GM21576 (cell line): Measurements from ENCODE around the gene PFKFB2.

ENCODE experiments used
- ATAC-seq: cut with Tn5 transposase; IDR thresholded peaks from one replicate; pipeline ENCODE4 v1.9.1; 2021; ENCODE audit warnings: mild to moderate bottlenecking, moderate library complexity; ENCODE audit not compliant: unreplicated experiment

Gene PFKFB2

DNA sequence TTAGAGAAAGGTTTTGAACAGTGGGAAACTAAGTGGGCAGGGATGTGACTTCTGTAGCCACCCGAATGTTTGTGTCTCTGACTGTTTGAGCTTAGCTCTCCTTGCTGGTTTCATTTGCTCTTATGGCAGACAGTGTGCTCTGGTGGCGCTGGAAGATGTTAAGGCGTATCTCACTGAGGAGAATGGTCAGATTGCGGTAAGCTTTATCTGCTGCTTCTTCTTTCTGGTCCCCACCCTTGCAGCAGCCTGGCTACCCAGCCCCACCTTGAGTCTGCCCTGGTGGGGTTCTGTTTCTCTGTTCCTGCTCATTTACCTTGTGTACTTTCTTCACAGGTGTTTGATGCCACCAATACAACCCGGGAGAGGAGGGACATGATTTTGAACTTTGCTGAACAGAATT, 9.9 kb downstream of the PFKFB2 start:
- ATAC-seq: no peak

DNA sequence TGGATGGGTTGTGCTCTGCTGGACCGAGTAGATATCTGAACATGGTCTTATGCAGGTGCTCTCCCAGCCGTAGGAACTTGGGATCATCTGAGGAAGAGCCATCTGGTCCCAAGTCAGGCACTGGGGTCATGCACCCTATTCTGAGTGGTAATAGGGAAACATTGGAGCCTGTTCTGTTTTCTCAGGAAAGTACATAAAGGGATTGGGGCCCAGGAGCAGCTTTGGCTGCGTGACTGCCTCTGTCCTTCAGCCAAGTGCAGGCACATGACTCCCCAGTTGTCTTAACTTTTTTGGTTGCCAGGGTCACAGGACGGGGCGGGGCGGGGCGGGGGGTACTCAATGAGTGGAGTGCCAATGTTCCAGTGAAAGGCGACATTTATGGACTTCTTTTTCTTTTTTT, 11.5 kb downstream of the PFKFB2 start:
- ATAC-seq: no peak

DNA sequence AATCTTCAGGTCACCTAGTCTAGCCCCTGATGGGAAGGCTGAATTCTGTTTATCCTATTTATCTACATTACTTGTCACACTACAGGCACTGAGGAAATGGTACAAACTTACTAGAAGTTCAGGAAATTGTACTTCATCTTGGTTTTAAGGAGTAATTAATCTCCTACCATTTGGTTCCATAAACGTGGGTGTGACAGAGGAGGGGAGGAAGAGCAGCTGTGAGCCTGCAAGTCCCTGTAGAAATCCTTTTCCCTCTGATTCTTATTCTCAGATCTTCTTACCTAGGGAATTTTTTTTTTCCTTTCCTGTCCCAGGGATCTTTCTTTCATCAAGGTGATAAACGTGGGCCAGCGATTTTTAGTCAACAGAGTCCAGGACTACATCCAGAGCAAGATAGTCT, 14.1 kb downstream of the PFKFB2 start:
- ATAC-seq: no peak

DNA sequence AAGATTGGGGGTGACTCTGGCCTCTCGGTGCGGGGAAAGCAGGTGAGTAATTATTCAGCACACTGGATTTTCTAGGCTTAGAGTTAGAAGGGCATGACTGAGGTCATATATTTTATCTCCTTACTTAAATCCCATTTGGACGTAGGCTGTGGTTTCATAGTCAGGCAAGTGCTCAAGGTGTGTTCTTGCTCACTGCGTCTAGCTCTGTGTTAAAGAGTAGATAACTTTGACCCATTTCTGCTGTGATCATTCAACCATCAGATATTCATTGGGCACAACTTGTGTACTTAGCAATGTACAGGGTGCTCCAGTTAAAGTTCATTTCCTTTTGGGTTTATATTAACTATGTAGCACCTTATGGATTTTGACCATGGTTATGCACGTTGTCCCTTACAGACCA, 14.6 kb downstream of the PFKFB2 start:
- no peak for ATAC-seq

DNA sequence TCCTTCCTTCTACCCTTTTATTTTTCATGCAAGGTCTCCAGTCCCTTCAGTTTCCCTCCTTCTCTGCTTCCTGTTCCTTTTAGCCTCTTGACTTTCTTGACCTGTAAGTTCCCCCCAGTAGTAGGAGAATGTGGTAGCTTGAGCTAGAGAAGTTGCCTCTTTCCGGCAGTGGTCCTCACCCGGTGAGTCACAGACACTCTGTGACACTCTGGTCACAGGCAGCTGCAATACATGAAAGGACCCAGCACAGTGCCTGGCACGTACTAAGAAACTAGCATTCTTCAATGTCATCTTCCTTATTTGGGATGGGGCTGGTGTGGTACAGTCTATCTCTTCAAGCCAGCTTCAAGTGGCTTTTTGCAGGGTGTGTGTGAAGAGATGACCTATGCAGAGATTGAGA, 16.0 kb downstream of the PFKFB2 start:
- ATAC-seq: no peak

DNA sequence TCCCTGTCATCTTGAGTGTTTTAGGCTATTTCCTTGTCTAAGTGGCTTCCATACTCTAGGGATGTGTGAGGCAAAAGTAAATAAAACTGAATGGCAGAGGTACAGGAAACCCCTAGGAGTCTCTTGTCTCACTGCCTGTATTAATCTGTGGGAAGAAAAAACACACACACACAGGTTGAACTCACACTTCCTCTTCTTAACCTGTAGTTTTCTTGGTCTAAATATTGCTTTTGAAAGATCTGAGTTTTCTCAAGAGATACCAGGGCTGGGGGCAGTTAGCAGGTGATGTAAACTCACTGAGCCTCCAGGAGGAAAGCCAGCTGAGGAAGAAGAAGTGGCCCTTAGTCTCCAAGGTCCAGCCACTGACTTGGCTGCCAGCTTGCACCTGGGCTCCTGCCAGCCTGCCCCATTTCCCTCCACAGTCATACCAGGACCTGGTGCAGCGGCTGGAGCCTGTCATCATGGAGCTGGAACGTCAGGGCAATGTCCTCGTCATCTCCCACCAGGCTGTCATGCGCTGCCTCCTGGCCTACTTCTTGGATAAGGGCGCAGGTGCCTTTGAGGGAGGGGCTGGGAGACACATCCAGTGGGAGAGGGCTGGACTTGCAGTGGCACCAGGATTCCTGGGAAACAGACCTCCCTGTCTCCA, 16.9 kb downstream of the PFKFB2 start:
- ATAC-seq: peak; percentile 59

DNA sequence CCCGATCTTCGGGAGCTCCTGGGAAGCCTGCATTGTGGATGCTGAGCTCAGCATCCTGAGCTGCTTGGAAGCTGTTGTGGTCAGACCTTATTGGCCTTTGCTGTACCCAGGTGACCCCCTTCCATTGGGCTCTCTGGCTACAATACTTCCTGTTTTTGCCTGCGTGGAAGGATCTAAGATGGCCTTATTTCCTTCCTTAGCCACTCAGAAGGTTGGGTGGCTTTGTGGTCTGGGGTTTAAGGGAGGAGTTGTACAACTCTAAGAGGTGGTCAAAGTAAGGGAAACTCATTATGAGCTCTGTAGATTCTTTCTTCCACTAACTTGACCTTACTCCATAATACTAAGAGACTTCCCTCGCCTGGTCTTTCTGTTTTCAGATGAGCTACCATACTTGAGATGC, 17.7 kb downstream of the PFKFB2 start:
- ATAC-seq: no peak

DNA sequence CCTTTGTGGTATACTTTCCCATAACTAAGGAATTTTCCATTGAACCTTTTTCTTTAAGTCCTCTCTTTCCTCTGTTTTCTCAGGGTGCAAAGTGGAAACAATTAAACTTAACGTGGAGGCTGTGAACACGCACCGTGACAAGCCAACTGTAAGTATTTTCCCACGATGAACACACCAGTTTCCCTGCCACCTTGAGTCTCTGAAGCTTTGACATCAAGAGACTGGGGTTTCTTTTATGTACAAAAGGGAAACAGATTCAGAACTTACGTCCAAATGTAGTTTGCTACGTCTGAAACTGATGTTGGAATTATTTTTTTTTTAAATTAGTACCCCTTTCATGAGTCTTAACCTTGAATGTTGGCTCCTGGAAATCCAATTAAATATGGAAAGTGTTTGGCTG, 18.4 kb downstream of the PFKFB2 start:
- no peak for ATAC-seq

DNA sequence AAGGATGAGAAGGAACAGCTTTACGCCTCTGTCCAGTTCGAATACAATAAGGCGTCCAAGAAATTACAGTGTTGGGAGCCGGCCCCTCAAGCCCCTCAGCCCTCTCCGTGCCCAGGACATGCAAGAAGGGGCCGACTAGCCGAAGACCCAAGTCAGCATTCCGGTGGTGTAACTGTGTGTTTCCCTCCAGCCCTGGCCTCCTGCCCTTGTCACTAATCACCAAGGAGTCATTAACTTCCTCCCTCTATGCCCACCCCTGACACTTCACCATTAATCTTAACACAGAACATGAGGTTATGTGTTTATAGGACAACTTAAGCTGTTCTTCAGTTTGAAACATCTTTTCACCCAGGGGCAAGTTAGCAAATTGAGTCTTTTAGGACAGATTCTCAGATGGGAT, 19.2 kb downstream of the PFKFB2 start:
- ATAC-seq: no peak

DNA sequence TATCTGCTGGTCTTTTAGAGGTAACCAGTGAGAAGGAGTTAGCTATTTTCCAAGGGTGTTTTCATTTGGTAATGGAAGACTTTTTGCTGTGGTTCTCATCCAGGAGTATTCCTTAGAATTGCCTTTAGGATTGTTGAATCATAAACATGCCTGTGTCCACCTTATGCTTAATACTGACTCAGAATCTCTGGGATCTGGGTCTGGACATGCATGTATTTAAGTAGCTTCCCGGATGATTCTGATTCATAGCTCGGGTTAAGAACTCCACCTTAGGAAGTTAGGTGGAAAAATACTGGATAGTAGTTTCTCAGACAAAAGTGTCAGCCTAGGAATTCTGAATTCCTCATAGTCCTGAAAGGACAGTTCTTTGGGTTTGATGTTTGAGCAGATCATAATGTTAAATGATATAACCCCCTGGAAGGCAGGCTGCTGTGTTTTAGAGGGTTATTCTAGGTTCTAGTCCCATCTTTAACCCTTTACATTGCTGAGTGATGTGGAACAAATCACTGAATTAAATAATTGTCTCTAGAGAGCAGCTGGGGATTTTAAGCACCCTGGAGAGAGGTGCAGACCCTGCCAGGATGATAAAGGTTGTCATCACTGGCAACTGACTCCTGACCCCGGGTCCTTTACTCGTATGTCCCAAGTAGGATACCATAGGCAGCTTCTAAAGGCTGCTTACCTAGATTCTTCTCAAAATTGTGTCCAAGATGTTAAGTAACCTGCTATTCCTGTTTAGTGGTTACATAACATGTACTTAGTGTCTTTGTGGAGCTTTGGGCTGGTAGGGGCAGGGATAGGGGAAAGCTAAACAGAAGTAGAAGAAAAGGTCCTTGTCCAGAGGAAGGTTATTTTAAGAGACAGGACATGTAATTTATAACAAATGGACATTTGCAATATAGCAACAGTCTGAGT, 21.1 kb downstream of the PFKFB2 start:
- no peak for ATAC-seq

DNA sequence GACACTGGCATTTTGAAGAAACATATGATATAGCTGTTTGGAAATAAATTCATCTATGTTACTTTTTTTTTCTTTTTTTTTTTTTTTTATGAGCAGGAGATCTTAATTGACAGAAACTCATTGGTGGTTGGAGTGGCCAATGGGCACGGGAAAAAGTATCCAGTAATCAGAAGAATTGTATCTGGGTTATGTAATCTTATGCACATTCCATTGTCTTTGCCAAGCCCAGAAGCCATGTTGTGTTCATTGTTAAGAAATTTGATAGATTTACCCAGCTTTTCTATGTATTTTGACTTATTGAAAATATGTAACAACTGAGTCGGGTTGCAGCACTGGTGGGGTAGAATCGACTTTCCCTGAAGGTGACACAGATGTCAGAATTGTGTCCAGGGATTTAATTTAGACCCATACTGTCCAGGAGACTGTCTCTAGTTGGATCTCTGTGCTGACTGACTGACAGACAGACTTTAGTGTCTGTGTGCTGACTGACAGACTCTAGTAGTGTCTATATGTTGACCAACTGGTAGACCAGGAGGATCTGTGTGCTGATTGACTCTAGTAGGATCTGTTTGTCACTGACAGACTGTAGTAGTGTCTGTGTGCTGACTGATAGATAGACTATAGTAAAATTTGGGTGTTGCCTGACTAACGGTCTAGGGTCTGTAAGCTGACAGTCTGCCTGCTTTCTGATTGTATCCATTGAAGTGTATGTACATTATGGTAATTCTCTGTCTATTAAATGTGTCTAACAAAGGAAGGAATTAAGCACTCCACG, 23.3 kb downstream of the PFKFB2 start:
- ATAC-seq: no peak

DNA sequence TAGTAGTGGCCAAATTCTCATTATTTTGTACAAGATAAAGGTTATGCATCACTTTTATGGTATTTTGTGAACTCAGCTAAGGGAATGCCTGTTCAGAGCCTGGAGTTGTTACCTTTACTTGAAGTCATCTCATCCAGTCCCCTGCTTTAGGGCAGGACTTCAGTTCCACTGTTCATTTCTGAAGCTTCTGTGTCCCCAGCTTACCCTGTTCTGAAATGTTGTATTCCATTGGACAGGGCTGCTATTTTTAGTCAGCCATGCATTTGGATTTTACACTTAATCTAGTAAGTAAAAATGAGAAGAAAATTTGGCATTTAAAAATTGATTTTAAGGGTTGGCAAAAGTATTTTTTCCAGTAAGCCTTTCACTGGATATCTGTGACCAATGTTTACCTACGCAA, 23.9 kb downstream of the PFKFB2 start:
- ATAC-seq: no peak

DNA sequence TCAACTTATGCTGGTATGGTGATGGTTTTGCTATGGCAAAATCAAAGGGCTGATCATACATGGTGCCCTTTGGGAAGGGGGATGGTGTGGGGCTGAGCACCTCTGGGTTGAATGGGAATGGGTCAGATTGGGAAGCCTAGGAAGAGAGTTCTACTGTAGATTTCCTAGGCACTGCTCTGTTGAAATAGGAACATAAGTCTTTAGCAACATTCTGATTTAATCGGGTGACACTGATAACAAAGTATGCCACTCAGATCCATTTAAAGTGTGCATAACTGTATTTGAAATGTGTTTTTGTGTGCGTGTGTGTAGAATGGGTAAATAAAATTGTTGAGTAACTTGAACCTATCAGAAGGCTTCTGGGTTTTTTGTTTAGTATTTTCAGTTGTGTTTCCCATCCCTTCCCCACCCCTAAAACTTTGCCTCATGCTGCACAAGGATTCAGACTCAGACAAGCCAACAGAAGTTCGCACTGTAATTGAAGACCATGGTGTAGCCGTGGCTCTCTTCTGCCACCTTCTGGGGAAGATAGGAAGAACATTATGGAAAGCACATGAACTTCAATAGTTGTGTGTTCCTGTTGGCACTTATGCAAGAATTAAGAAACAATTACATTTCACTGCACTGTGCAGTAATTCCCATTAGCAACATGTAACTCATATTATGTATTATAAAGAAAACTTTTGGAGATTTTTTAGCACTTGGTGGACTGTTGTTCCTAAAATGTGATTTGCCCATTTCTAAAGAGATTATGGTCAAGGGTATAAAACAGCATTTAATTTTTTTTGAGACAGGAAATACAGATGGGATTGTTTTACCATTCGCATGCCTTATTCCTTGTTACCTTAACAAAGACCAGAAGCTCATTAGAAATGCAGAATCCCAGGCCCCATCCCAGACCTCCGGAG, 24.6 kb downstream of the PFKFB2 start:
- ATAC-seq: peak; percentile 70

DNA sequence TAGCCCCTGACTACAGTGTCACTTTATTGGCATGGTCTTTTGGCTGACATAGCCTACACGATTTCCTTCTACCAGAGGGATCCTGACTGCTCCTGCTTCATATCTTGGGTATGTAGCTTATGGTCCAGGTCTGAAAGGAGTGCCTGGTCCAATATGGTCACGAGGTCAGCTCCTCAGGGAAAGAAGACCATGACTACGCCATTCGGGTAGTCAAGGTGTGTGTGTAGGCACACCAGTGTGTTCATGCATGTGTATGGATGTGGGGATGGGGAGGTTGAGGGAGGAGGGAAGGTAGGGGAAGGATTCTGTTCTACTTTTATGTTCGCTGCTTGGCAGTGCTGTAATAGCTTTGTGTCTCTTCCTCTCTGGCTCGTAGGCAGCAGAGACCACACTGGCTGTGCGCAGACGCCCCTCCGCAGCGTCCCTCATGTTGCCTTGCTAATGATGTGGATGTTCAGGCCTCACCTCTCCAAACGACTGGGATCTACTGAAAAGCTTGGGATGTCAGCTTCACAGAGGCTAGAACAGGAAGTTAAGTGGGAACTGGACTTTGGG, 25.6 kb downstream of the PFKFB2 start:
- no peak for ATAC-seq

DNA sequence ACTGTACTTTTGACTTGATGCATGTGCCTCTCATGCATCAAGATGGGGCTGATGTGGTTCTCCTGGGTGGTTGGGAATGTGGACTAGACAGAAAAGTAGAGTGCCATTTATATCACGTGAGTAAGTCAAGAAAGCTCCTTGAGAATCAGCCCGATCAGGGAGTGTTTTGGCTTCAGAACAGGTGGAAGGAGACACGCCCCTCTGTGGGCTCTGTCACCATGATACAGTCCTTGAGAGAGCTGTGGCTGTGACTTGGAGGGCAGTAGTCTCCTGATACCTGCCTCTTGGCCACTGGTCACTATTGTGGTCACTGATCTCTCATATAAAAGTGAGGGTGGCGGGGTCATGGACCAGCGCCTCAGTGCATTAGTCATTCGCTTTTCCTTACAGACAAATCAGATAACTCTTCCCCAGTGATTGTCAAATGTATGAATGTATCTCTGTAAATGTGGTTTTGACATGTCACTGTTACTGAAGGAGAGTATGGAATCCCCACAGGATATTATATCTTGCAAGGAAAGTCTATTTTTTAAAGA, 26.7 kb downstream of the PFKFB2 start:
- ATAC-seq: no peak

DNA sequence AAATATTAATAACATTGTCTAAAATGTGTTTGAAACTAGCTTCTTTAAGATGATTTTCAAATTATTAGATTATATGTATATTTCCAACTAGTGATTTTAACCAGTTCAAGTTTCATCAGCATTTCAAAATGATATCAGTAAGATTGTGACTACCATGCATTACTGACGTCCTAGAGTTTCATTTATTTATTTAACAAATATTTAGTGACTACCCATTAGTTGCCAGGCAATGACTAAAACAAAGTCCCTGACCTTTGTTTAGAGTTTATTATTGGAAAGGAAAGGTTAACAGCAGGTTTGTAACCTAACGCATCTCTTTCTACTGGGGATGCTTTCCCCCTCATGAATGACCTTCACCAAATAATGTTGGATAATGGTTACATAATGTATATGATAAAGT, 28.0 kb downstream of the PFKFB2 start:
- no peak for ATAC-seq

DNA sequence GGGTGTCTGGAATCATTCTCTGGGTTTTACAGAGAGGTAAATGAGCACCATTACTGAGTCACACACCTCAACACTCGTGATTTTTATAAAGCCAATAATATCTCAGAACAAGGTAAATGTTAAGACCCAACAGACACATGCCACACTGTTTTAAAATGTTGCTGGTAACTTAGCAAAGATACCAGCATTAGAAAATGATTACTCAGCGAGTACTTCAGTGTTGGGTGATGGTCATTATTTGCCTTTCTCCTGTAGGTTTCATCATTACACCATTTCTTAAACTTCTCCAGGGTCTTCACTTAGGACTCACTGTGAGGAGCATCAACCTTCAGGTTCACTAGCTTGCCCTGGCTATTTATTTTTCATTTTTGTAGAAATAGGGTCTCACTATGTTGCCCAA, 28.7 kb downstream of the PFKFB2 start:
- ATAC-seq: no peak

DNA sequence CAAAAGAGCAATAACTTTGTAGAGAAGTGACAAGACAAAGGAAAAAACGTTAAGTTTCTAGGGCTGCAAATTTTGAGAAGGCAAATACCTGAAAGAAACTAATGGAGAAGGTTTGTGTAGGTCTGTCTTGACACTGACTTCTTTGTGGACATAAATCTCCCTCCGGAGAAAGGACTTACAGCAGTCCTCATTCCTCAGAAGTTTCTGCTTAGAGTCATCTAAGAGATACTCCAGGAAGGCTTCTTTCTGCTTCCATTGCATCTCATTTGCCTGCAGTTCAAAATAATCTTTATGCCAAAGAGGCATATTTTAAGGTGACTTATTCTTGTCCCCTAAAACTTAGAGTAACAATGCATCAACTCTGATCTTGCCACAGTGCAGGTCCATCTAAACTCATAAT, 31.2 kb downstream of the PFKFB2 start:
- ATAC-seq: no peak

DNA sequence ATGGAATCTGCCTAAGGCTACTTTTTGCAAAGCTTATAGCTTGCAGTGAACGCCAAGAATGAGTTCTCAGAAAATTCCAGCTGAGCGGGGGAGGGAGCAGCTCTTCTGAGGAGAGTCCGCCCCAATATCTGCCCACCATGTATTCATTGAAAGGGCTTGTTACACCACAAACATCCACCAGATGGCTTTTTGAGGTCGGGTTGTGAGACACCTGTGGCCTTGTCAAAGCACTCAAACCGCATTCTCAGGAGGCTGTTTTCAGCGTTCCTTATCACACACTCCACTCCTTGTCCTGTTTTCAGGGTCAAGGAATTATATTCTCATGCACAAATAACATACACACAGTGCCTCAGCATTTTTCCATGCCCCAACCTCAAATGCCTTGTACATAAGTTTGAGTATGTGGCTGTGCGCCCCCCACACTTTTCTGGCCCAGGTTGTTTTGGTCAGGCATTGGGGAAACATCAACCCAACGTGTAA, 31.7 kb downstream of the PFKFB2 start:
- no peak for ATAC-seq

DNA sequence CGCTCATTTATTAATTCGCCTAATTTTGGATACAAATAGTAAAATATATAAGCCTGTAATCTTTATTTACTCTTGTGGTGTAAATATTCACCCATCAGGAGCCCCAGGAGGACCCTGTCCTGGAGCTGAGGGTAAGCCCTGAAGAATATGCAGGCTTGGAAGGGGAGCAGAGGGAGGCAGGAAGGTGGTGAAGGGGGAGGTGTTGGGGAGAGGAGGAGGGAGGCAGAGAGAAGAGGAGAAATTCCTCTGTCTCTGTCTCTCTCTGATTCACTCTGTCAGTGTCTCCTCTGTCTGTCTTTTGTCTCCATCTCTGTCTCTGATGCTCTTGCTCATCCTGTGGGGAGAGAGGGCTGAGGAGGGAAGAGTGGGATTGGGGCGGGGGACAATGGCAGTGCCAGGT, 32.8 kb downstream of the PFKFB2 start:
- ATAC-seq: no peak
